ENCODE results near the gene SNAI3.

DNA sequence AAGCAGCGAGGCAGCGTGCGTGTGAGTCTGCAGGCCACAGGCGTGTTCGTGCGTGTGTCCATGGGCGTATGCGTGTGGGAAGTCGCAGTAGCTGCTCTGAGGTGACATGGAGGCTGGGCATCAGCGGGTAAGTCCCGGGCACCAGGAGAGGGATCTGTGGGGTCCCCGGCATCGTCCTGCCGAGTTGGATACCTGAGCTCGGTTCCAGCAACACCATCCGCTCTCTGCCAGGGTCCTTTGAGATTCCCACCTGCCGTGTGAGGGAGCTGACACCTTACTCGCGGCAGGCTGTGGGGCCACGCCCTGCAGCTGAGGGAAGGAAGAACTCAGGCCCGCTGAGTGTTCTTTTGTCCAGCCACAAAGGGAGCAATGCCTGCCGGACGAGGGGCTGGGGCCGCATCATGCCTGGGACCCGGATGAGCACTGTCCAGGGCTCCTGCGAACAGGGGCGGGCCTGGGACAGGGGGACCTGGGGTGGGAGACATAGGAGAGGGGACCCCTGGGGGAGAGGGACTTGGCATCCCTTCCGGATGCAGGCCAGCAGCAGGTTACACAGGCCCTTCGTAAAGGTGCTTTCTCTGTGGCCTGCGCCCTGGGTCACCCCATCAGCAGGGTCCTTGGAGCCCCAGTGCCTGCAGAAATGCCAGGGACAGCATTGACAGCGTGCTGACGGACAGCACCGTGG is 5.0 kb upstream of the SNAI3 start:
- TF ChIP-seq, protein P1, sequence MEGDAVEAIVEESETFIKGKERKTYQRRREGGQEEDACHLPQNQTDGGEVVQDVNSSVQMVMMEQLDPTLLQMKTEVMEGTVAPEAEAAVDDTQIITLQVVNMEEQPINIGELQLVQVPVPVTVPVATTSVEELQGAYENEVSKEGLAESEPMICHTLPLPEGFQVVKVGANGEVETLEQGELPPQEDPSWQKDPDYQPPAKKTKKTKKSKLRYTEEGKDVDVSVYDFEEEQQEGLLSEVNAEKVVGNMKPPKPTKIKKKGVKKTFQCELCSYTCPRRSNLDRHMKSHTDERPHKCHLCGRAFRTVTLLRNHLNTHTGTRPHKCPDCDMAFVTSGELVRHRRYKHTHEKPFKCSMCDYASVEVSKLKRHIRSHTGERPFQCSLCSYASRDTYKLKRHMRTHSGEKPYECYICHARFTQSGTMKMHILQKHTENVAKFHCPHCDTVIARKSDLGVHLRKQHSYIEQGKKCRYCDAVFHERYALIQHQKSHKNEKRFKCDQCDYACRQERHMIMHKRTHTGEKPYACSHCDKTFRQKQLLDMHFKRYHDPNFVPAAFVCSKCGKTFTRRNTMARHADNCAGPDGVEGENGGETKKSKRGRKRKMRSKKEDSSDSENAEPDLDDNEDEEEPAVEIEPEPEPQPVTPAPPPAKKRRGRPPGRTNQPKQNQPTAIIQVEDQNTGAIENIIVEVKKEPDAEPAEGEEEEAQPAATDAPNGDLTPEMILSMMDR (IDR thresholded peaks at IDR 0.05), result no peak
- TF ChIP-seq POLR2A (IDR thresholded peaks at IDR 0.05), result no peak
- TF ChIP-seq POLR2AphosphoS5 (IDR thresholded peaks at IDR 0.05), result no peak
- no peak for TF ChIP-seq EP300 (IDR thresholded peaks at IDR 0.05)

All from stomach (tissue), 4 donors.